GM23338 (cell line): ENCODE measurements around the gene ARSD.

Source experiments
- CREB1 ChIP-seq: fragments of 250-450 bp; sonication (Bioruptor Pico); IDR thresholded peaks from 2 replicates; pipeline ENCODE4 v1.5.0; 2020; ENCODE audit warnings: low read depth, mild to moderate bottlenecking, moderate library complexity
- CTCF ChIP-seq, 2 experiments: fragments of 200-600 bp in 1 of 2; sonication (generic) in 1 of 2; conservative IDR thresholded peaks; 2 replicates each; pipeline versions ENCODE4 v1.5.1 to v1.6.1; 2016 to 2017; ENCODE audit warnings: antibody characterized with exemption in 2 of 2, low read depth in 2 of 2, mild to moderate bottlenecking in 2 of 2, moderate library complexity in 1 of 2
- EZH2 ChIP-seq: fragments of 200-600 bp; sonication (generic); IDR thresholded peaks from one replicate; pipeline ENCODE4 v1.8.0; 2017; ENCODE audit warnings: antibody characterized with exemption, mild to moderate bottlenecking, low read depth; ENCODE audit not compliant: unreplicated experiment
- EZH2phosphoT487 ChIP-seq: fragments of 200-600 bp; sonication (generic); IDR thresholded peaks from one replicate; pipeline ENCODE4 v1.8.1; 2018; ENCODE audit warnings: antibody characterized with exemption; ENCODE audit not compliant: unreplicated experiment
- JUNB ChIP-seq: IDR thresholded peaks from one replicate; pipeline ENCODE4 v1.6.1; 2016; ENCODE audit warnings: antibody characterized with exemption; ENCODE audit not compliant: unreplicated experiment
- NANOG ChIP-seq: IDR thresholded peaks from 2 replicates; pipeline ENCODE4 v1.6.1; 2016; ENCODE audit warnings: antibody characterized with exemption, borderline replicate concordance
- POLR2AphosphoS5 ChIP-seq: IDR thresholded peaks from 2 replicates; pipeline ENCODE4 v1.6.1; 2016; ENCODE audit warnings: antibody characterized with exemption, low read depth
- ZNF114 ChIP-seq: fragments of 250-450 bp; sonication (Bioruptor Pico); IDR thresholded peaks from 2 replicates; pipeline ENCODE4 v1.5.0; 2020; ENCODE audit warnings: mild to moderate bottlenecking, moderate library complexity
- ZNF331 ChIP-seq: fragments of 250-450 bp; sonication (Bioruptor Pico); IDR thresholded peaks from 2 replicates; pipeline ENCODE4 v1.5.0; 2020; ENCODE audit warnings: low read depth, mild to moderate bottlenecking, moderate library complexity
- TF ChIP-seq, protein P1 (sequence below): IDR thresholded peaks from one replicate; pipeline ENCODE4 v1.6.1; 2018; ENCODE audit warnings: antibody characterized with exemption; ENCODE audit not compliant: unreplicated experiment

DNA sequence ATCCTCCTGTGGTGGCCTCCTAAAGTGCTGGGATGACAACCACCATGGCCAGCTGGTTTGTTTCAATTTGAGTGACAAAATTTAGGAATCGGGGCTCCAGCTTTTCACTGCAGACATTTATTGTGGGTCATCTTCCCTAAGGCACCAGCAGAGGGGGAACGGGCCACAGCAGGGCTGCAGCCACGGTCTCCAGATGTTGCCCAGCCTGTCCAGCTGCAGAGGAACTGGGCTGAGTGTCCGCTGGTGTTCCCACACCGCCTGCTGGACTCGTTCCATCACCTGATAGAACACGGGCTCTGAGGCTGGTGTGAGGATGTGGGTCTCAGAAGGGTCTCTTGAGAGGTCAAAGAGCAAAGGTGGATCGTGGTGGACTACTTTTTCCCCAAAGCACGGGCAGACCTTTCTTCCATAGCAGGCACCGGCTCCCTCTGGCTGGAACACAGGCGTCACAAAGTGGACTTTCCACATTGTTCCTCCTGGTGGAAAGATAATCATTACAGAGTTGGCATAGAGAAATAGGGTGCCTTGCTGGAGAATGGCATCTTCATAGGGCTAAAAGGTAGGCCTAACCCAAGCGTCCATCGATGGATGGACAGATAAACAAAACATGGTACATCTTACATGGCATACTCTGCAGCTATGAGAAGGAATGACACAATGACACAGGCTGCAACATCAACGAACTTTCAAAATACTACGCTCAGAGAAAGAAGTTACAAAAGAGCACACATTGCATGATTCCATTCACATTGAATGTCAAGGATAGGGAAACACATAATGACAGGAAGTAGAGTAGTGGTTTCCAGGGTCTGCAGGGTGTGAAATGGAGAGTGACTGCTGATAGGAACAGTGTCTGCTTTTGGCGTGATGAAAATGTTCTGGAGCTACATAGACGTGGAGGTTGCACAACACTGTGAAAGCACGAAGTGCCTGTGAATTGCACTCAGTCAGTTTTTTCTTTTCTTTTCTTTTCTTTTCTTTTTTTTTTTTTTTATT is 5.9 kb upstream of the ARSD start:
- no peak for TF ChIP-seq CTCF (conservative IDR thresholded peaks at IDR 0.05; ENCODE audit: low read depth in 2 of 2)
- TF ChIP-seq EZH2 = no peak
- TF ChIP-seq POLR2AphosphoS5 = no peak
- no peak for TF ChIP-seq ZNF114 (CRISPR knock-in tag)
- TF ChIP-seq, protein P1, sequence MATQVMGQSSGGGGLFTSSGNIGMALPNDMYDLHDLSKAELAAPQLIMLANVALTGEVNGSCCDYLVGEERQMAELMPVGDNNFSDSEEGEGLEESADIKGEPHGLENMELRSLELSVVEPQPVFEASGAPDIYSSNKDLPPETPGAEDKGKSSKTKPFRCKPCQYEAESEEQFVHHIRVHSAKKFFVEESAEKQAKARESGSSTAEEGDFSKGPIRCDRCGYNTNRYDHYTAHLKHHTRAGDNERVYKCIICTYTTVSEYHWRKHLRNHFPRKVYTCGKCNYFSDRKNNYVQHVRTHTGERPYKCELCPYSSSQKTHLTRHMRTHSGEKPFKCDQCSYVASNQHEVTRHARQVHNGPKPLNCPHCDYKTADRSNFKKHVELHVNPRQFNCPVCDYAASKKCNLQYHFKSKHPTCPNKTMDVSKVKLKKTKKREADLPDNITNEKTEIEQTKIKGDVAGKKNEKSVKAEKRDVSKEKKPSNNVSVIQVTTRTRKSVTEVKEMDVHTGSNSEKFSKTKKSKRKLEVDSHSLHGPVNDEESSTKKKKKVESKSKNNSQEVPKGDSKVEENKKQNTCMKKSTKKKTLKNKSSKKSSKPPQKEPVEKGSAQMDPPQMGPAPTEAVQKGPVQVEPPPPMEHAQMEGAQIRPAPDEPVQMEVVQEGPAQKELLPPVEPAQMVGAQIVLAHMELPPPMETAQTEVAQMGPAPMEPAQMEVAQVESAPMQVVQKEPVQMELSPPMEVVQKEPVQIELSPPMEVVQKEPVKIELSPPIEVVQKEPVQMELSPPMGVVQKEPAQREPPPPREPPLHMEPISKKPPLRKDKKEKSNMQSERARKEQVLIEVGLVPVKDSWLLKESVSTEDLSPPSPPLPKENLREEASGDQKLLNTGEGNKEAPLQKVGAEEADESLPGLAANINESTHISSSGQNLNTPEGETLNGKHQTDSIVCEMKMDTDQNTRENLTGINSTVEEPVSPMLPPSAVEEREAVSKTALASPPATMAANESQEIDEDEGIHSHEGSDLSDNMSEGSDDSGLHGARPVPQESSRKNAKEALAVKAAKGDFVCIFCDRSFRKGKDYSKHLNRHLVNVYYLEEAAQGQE = no peak
- no peak for TF ChIP-seq EZH2phosphoT487
- no peak for TF ChIP-seq CREB1
- TF ChIP-seq JUNB = no peak
- no peak for TF ChIP-seq ZNF331 (CRISPR knock-in tag)
- no peak for TF ChIP-seq NANOG
